OCI-LY7 (cell line): Measurements from ENCODE around the gene SGO2. TPM values are rescaled to one million over a fixed set of nuclear protein-coding genes. Genes with fewer than 3 reads are reported as not detected.

Experiments used
- BruUV-seq: library from RNA; stranded (reverse); fragments of 400-500 nt; replicated peaks from 2 replicates; lab custom pipeline; 2021; lab: Mats Ljungman, UMichigan
- CTCF ChIA-PET: fragments of 300-600 bp; sonication (Branson Sonifier 250); formaldehyde crosslinking; loops from one replicate; lab custom pipeline; 2022; ENCODE audit warnings: antibody characterized with exemption; ENCODE audit not compliant: unreplicated experiment; lab: Charles Lee
- POLR2A ChIA-PET: fragments of 300-600 bp; sonication (Branson Sonifier 250); formaldehyde crosslinking; loops from one replicate; lab custom pipeline; 2022; ENCODE audit warnings: antibody characterized with exemption; lab: Charles Lee
- DNase-seq: peaks from one replicate; pipeline ENCODE4 v3.0.0-alpha.2; 2015; ENCODE audit warnings: low spot score
- H2AFZ ChIP-seq: fragments of 200-600 bp; sonication (generic), shearing (Covaris generic); 2 replicates; pipeline ENCODE4 v1.6.1; 2014; ENCODE audit warnings: mild to moderate bottlenecking, antibody characterized with exemption, low read length, moderate library complexity
- H3K27ac ChIP-seq: fragments of 200-600 bp; sonication (generic); 2 replicates; pipeline ENCODE4 v1.5.1; 2014; ENCODE audit warnings: mixed run types, low read depth, mild to moderate bottlenecking, moderate library complexity, low read length, inconsistent platforms; ENCODE audit not compliant: poor library complexity, severe bottlenecking
- H3K36me3 ChIP-seq: fragments of 200-600 bp; sonication (generic); 2 replicates; pipeline ENCODE4 v1.6.1; 2014; ENCODE audit warnings: mild to moderate bottlenecking, antibody characterized with exemption, low read length, moderate library complexity, mixed read lengths; ENCODE audit not compliant: insufficient read depth
- H3K4me1 ChIP-seq: fragments of 200-600 bp; sonication (generic); 2 replicates; pipeline ENCODE4 v1.5.1; 2014; ENCODE audit warnings: mild to moderate bottlenecking, low read length; ENCODE audit not compliant: insufficient read depth, poor library complexity, severe bottlenecking
- H3K4me2 ChIP-seq: fragments of 200-600 bp; sonication (generic); 2 replicates; pipeline ENCODE4 v1.6.1; 2014; ENCODE audit warnings: mild to moderate bottlenecking, low read length
- H3K4me3 ChIP-seq: fragments of 200-600 bp; sonication (generic); 2 replicates; pipeline ENCODE4 v1.5.1; 2014; ENCODE audit warnings: mild to moderate bottlenecking, low read depth, low read length; ENCODE audit not compliant: poor library complexity, severe bottlenecking
- H3K79me2 ChIP-seq: fragments of 200-600 bp; sonication (generic); 2 replicates; pipeline ENCODE4 v1.6.1; 2016; ENCODE audit warnings: low read depth, mild to moderate bottlenecking, low read length, moderate library complexity, mixed read lengths; ENCODE audit not compliant: insufficient read depth
- H3K9me2 ChIP-seq: fragments of 200-600 bp; sonication (generic); 2 replicates; pipeline ENCODE4 v1.6.1; 2016; ENCODE audit warnings: mild to moderate bottlenecking, low read length, mixed read lengths; ENCODE audit not compliant: insufficient read depth
- H3K9me3 ChIP-seq: fragments of 200-600 bp; sonication (generic); 2 replicates; pipeline ENCODE4 v1.6.1; 2014; ENCODE audit warnings: mild to moderate bottlenecking, mixed run types, low read length, mixed read lengths
- H4K20me1 ChIP-seq: fragments of 200-600 bp; sonication (generic); 2 replicates; pipeline ENCODE4 v1.6.1; 2014; ENCODE audit warnings: mild to moderate bottlenecking, antibody characterized with exemption, low read length, moderate library complexity, mixed read lengths; ENCODE audit not compliant: insufficient read depth
- EZH2phosphoT487 ChIP-seq: fragments of 200-600 bp; sonication (generic); IDR thresholded peaks from 2 replicates; pipeline ENCODE4 v1.6.1; 2018; ENCODE audit warnings: low read depth, borderline replicate concordance, mild to moderate bottlenecking, mixed run types, antibody characterized with exemption, low read length, moderate library complexity, mixed read lengths
- intact Hi-C: fragments of 100-400 bp; cut with micrococcal nuclease; formaldehyde crosslinking; loops from one replicate; pipeline ENCODE4 v1.10.0; 2022; ENCODE audit not compliant: unreplicated experiment
- total RNA-seq, 2 experiments: library from RNA; depleted of rRNA in 1 of 2; stranded (reverse); fragments of >200 nt in 1 of 2; shearing (Covaris generic) in 1 of 2; gene quantifications; 2 replicates each; pipeline ENCODE4 v1.2.3, GENCODE V29; 2014 to 2022
- TF ChIP-seq, protein P1 (sequence below): fragments of 200-600 bp; sonication (generic); conservative IDR thresholded peaks from 2 replicates; pipeline ENCODE4 v1.5.1; 2014; ENCODE audit warnings: mild to moderate bottlenecking, antibody characterized with exemption, low read length, moderate library complexity, mixed read lengths

The SGO2 gene
- total RNA-seq, 2 experiments from 2014 or later: 29.3 to 55.3 TPM

DNA sequence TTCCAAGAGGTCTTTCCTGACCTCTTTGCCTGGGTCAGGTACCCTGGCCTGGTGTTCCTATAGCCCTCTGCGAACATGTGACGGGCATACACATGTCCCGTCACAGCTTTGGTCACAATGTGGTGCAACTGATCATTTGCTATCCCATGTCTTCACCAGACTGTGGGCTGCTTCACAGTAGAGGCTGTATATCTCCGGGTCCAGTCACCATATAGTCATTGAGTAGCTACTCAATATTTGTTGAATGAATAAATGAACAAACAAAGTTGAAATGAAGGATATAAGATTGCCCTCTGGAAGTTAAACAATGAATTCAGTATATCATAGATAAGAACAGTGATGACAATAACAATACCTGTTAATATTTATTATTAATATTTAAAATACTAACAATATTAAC, 76.6 kb downstream of the SGO2 start:
- intact Hi-C loops: no loop called here
- no peaks in the 10 kb centered on the region for H3K9me2 ChIP-seq
- CTCF ChIA-PET: no interaction called here

DNA sequence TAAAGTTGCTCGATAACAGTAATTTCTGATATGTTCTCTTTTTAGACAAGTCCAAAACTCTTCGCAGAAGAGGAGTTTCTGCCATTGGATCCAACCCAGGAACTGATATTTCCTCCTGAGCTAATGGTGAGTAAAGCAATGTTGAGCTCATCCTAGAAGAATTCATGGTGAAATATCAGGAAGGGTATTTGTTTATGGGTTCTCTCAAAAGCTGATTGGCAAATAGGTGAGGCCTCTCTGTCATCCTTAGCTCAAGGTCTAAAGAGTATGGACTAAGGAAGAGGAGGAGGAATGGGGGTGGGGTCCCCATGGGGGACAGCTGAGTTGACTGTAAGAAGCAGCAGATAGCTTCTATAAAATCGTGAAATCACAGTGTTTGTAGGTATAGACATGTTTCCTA, 78.0 kb downstream of the SGO2 start:
- Histone ChIP-seq H3K4me3 (no peak overlapping the region), H3K9me3 (no peaks in the 10 kb centered on the region), H2AFZ (no peak overlapping the region), H3K79me2 (no peaks in the 10 kb centered on the region), H3K36me3 (no peaks in the 10 kb centered on the region), H3K27ac (no peak overlapping the region), H3K4me1 (no peaks in the 10 kb centered on the region), H4K20me1 (no peaks in the 10 kb centered on the region), H3K9me2 (no peaks in the 10 kb centered on the region), H3K4me2 (no peak overlapping the region)
- intact Hi-C loops: no loop called here
- TF ChIP-seq, protein P1, sequence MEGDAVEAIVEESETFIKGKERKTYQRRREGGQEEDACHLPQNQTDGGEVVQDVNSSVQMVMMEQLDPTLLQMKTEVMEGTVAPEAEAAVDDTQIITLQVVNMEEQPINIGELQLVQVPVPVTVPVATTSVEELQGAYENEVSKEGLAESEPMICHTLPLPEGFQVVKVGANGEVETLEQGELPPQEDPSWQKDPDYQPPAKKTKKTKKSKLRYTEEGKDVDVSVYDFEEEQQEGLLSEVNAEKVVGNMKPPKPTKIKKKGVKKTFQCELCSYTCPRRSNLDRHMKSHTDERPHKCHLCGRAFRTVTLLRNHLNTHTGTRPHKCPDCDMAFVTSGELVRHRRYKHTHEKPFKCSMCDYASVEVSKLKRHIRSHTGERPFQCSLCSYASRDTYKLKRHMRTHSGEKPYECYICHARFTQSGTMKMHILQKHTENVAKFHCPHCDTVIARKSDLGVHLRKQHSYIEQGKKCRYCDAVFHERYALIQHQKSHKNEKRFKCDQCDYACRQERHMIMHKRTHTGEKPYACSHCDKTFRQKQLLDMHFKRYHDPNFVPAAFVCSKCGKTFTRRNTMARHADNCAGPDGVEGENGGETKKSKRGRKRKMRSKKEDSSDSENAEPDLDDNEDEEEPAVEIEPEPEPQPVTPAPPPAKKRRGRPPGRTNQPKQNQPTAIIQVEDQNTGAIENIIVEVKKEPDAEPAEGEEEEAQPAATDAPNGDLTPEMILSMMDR: no peak
- TF ChIP-seq EZH2phosphoT487: no peak
- CTCF ChIA-PET: no interaction called here
- BruUV-seq: no TSS peak
- POLR2A ChIA-PET: interaction anchor here (1.2 to 2.9 kb wide), 2 partner anchors 11 to 15 kb away, joined by 4 to 18 read pairs; no protein-coding TSS in a partner anchor
- no peak for DNase-seq

More for the DNA sequence above, 76.6 kb downstream of the SGO2 start:
- no peak for DNase-seq
- H4K20me1 ChIP-seq: no peaks in the 10 kb centered on the region
- H3K4me1 ChIP-seq: no peaks in the 10 kb centered on the region
- no TSS peak for BruUV-seq
- no peaks in the 10 kb centered on the region for H3K79me2 ChIP-seq
- POLR2A ChIA-PET: interaction anchor here (1.4 to 2.9 kb wide), 3 partner anchors 12 to 23 kb away, joined by 4 to 18 read pairs (median 8); no protein-coding TSS in a partner anchor
- no peak overlapping the region for H2AFZ ChIP-seq
- H3K4me3 ChIP-seq: no peak overlapping the region
- H3K27ac ChIP-seq: no peak overlapping the region
- TF ChIP-seq EZH2phosphoT487: no peak
- TF ChIP-seq, protein P1: no peak
- no peaks in the 10 kb centered on the region for H3K9me3 ChIP-seq
- no peak overlapping the region for H3K4me2 ChIP-seq
- no peaks in the 10 kb centered on the region for H3K36me3 ChIP-seq

DNA sequence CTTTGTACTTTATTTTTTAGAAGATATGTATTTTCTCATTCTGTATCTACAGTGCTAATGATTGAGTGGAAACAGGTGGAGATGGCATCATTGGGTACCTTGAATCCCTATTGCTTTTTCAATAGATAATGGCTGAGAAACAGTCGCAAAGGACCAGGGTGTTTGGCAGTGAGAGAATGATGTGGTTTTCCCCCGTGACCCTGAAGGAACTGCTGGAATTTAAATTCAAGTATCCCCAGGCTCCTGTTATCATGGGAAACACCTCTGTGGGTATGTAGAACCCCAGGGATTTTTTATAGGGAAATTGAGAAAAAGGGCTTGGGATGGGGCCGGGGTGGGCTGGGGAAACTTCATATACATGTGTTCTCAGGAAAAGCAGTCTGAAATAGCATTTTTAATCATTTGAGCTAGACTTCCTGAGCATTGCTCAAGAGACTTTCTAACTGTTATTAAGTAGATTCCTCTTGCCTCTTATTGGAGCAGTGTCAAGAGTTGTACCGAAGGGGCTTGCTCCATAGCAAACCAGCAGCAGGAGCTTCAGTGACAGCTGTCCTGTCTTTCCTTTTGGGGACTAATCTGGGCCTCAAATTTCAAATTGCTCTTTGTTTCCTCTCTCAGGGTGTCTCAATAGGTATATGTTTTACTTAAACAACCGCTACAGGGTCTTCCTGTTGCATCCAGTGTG, 78.7 kb downstream of the SGO2 start:
- intact Hi-C loops: no loop called here
- BruUV-seq: no TSS peak
- Histone ChIP-seq H3K9me2 (no peaks in the 10 kb centered on the region), H3K36me3 (no peaks in the 10 kb centered on the region), H3K4me2 (no peak overlapping the region), H2AFZ (no peak overlapping the region), H3K4me3 (no peak overlapping the region), H3K4me1 (no peaks in the 10 kb centered on the region), H3K27ac (no peak overlapping the region), H3K79me2 (no peaks in the 10 kb centered on the region), H4K20me1 (no peaks in the 10 kb centered on the region), H3K9me3 (no peaks in the 10 kb centered on the region)
- DNase-seq: no peak
- CTCF ChIA-PET: no interaction called here
- TF ChIP-seq EZH2phosphoT487: no peak
- TF ChIP-seq, protein P1: no peak
- POLR2A ChIA-PET: interaction anchor here (0.6 to 2.9 kb wide), 3 partner anchors 10 to 934 kb away, joined by 3 to 18 read pairs (median 4); no protein-coding TSS in a partner anchor
